Erythroblast (primary cell): ENCODE results near the gene KIAA0825.

Experiments used
- GATA1 ChIP-seq: IDR thresholded peaks from 2 replicates; pipeline ENCODE4 v1.6.1; 2011; ENCODE audit warnings: low read depth, mild to moderate bottlenecking, control low read depth, low read length, moderate library complexity
- POLR2A ChIP-seq: IDR thresholded peaks from 2 replicates; pipeline ENCODE4 v1.6.1; 2011; ENCODE audit warnings: mild to moderate bottlenecking, low read length

- no peak for TF ChIP-seq POLR2A
- no peak for TF ChIP-seq GATA1
Measured at GRCh38 chr5:94470802-94471201, 147.6 kb downstream of the KIAA0825 start.
